Measurements from ENCODE around the gene FYN.
"Not testable (repeated sequence)": the region's sequence is repeated elsewhere in the genome, so short reads cannot be mapped to it uniquely, and the experiment has no call there.

FYN gene

DNA sequence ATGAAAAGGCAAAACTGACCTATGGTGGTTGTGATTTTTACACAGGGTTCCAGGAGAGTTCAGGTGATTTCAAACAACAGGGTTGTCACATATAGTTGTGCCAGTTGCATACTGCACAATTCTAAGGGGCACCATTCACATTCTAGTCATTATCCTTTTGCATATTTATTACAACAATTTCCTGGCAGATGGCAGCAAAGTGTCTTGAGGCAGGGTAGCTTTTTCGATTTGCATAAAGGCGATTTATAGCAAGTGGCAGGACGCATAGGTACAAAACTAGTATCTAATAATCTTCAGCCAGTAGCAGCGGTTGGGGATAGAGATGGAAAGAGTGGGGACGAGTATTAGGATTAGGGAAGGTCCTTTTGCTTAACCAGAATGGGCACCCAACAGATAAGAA, 221.1 kb downstream of the FYN start:
- no peak for DNase-seq

DNA sequence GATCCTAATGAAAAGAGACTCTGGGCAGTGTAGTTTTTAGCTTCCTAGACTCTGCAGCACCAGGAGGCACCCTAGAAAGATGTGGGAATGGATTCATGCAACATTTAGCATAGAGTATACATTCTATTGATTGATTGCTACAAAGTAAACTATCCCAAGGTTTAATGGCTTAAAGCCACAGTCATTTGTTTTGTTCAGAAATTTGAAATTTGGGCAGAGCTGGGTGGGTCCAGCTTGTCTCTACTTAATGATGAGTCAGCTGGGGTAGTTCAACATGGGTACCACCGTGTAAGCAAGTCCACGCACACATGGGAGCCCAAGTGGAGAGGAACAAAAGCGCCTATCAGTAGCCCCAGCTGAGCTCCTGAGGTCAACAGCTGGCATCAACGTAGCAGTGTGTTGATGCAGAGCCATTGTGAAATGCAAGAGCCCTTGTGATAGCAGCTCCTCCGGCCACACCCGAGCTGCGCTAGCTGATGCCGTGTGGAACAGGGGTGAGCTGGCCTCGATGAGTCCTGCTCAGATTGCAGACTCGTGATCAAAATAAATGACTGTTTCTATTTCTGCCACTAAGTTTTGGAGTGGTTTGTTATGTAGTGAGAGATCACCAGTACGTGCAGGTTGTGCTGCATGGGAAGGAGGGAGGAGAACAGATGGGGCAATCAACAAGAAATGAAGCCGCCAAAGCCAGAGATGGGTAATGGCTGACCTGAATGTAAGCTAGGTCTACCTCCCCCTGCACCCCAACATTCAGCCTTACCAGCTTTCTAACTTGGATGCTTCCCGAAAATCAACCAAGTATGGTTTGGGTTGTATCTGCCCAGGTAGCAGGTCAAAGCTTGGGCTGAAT, 221.8 kb downstream of the FYN start:
- no peak for DNase-seq

DNA sequence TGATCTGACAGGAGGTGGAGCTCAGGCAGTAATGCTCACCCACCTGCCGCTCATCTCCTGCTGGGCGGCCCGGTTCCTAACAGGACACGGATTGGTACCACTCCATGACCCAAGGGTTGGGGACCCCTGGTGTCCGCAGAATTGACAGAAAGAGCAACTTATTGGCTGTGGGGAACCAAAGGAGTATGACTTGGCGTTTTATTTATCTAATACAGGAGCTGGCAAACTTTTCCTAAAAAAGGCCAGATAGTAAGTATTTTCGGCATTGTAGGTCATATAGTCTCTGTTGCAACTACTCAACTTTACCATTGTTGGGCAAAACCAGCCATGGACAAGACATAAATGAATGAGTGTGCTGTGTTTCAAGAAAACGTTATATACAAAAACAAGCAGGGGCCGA, 223.2 kb downstream of the FYN start:
- DNase-seq, result no peak

DNA sequence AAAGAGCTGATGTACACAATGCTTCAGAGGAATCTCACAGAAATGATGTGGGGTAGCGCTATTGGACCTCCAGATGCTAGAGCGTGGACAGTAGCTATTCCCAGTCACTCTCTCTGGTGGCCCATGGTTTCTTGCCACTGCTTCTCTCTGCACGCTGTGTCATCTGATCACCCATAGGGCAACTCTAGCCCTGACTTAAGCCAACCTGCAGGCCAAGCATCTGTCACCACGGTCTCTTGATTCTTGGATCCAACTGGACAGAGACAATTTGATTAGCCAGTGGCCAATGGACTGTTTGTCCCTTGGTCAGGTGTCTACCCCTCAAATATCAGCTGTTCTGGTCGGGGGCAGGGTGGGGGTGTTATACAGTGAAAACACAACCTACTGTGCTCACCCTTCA, 225.2 kb downstream of the FYN start:
- no peak for DNase-seq

DNA sequence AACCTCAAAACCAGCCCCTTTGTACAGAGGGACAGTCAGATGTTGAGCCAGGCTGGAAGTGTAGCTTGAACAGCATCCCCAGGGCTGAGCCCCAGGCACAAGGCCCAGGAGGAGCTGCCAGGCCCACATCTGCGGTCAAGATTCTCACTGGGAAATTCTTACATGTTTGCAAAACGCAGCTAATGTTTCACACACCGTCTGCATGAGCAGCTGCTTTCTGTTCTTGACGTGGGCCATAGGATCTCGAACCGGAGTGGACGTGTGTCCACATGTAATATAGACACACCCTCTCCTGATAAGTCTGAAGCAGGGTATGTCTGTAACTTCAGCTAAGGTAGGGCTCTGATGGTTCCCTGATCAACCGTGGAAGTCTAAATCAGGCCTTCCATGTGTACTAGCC, 226.3 kb downstream of the FYN start:
- peak; percentile 46 for DNase-seq

DNA sequence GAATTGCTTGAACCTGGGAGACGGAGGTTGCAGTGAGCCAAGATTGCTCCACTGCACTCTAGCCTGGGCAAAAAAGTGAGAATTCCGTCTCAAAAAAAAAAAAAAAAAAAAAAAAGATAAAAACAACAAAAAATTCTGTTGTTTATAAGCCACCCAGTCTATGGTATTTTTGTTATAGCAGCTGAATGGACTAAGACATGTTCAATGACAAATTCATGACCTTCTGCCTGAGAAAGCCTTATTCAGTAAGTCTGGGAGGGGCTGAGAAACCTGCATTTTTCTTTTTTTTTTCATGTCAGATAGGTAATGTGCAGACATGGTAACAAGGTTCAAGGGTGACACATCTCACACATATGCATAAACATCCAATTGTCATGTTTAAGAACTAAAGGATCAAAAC, 227.2 kb downstream of the FYN start:
- DNase-seq, result no peak

DNA sequence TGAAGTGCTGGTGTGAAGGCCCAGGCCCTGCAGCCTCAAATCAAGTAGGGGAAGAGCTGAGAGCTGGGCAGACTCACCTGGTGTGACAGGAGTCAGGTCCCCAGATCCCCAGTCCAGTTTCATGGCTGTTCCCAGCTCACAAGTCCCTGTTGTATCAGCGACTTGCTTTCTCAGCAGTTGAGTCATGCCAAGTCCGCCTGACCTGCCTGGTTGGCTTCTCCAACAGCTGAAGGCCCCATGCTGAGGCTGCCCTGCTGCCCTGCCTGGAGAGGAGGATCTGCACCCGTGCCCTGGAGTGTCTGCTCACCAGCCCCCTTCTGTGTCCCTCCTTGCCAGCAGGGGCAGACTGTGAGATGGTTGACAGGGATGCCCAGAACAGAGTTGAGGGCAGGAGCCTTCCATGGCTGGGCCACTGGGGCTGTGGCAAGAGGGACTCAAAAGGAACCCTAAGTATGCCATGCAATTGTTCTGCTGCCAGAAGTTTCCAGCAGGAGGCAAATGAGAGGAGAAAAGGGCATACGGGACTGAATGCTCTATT, 228.3 kb downstream of the FYN start:
- DNase-seq, result no peak

DNA sequence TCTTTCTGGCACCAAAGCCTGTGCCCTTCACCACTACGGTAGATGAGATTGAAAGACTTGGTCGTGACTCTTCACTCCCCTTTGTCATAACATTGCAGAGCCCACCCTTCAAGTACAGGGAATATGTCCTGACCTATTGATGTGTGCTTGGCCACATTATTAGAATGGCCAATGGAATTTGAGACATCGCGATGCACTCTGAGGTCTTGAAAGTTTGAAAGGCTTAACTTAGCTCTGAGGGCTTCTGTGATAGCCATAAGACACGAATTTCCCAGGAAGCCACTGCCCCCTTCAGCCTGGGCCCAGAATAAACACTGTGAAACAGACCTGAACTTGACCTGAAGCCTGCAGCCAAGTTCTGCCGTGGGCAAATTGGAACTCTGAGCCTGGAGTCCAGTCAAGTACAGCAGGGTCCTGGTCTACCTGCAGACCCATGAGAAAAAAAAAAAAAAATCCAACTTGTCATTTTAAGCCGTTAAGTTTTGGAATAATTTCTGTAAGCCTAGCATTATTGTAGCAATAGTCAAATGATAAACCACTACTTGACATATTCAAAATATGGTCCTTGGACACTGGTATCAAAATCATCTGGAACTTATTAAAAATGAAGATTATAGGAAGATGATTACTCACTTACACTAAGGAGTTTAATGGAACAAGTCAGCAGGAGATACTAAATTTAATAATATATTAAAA, 230.6 kb downstream of the FYN start:
- peak; percentile 75 for DNase-seq

DNA sequence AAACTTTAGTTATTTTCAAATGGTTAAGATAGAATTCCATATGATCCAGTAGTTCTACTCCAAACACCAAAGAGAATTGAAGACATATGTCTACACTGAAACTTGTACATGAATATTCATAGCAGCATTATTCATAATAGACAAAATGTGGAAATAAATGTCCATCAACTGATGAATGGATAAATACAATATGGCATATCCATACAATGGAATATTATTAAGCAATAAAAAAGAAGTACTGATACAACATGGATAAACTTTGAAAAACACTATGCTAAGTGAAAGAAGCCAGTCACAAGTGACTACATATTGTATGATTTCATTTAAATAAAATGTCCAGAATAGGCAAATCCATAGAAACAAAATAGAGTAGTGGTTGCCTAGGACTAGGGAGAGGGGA, 234.0 kb downstream of the FYN start:
- DNase-seq, result no peak

DNA sequence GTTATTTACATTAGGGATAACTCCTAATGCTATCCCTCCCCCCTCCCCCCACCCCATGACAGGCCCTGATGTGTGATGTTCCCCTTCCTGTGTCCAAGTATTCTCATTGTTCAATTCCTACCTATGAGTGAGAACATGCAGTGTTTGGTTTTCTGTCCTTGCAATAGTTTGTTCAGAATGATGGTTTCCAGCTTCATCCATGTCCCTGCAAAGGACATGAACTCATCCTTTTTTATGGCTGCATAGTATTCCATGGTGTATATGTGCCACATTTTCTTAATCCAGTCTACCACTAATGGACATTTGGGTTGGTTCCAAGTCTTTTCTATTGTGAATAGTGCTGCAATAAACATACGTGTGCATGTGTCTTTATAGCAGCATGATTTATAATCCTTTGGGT, 238.3 kb downstream of the FYN start:
- DNase-seq, result not testable (repeated sequence)

DNA sequence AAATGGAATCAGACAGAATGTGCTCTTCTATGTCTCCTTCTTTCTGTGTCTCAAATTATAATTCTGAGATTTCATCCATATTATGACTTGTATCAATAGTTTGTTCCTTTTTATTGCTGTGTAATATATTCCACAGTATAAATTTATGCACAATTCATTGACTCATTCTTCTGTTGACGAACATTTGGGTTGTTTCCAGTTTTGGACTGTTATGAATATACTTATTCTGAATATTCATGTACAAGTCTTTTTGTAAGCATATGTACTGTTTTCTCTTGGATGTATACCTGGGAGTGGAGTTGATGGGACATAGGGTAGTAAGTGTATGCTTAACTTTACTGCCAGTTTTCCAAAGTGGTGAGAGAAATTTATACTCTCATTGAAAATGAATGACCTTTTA, 239.4 kb downstream of the FYN start:
- no peak for DNase-seq

DNA sequence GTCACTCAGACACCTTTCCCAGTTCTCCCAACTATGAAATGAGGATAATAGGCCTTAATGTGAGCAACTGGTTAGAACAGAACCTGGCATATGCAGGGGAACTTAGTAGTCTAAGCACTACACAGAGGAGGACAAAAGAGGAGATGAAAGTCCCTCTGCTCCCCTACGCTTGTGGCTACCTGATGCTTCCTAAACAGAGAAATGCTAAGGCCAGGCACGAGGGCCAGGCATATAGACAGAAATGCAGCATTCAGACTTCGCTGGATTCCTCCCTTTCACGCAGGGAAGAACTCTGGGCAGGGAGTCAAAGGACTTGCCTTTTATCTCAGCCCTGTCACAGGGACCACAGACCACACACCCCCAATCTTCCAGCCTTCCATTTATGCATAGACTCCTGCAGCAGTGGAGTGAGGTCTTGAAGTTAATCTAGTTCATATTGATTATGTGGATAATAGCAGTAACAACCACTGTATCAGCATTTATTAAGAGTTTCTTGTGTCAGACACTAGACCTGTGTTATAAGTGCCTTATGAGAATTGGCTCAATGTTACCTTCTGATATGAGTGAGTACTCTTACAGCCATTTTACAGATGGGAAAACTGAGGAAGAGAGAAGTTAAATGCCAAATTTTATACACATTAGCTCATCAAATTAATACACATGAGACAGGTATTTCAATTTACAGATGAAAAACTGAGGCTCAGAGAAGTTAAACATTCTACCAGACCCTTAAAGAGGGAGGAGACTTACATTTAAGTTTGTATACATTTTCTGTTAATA, 240.6 kb downstream of the FYN start:
- no peak for DNase-seq

DNA sequence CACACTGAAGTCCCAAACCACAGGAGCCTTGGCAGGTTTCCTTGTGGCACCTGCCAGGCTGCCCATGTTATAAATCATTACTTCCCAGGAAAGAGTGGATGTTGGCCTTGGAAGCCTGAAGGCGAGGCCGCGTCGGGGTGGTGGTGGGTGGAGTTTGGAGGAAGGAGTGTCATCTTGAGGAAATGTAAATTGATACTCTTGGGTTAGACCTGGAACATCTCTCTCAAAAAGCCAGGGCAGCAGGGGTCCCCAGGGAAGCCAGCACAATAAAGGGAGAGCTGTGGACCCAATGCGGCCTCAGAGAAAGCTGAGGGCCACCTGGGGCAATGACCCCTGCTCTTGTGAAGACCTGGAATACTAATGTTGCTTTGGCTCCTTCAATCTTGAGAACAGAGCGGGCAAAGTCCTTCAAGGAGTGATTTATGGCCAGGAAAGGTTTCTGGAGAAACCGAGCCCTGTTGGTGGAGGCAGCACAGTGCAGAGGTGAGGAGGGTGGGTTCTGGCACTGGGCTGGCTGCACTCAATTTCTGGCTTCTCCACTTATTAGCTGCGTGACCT, 241.3 kb downstream of the FYN start:
- no peak for DNase-seq

DNA sequence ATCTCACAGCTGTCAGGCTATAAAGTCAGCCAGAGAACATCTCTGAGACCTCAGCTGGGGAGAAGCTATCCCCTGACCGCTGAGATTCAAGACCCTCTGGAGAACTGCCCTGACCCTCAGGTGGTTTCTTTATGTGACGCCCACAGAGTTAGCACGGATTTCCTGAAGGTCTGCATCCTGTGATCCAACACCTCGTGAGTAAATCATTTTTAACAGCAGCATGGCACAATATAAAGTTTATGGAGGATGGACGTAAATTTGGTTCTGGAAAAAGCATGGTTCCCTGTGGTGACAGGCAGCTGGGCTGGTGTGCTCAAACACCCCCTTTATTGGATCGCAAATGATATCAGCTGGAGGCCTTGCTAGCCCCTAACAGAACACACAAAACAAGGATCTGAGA, 242.2 kb downstream of the FYN start:
- no peak for DNase-seq

DNA sequence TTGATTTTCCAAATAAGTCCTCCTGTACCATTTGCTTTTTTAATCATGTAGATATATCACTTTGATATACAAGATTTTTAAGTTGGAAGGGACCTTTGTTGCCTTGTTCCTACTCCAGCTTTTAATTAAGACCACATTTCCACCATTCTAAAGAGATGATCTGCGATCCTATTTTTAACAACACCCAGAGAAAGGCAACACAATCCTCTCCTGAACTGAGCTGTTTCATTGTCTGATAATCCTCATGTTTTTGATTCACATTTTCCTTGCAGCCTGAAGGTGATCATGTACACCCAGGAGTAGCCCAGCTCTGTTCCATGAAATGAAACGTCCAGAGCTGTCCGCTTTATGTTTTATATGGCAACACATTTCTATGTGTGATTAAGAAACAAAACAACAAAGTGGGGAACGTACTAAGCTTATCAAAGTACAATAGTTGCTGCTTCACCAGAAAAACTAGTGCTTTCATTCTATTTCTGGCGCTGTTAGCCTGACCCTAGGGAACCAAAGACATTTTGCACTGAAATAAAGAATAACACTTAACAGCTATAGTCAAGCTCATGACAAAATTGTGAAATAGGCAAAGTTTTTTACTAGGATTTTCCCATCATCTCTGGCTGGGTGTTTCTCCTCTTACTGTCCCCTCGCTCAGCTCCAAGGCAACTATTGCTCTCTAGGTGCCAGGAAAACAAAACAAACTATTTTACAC, 245.0 kb downstream of the FYN start:
- peak; percentile 66 for DNase-seq

DNA sequence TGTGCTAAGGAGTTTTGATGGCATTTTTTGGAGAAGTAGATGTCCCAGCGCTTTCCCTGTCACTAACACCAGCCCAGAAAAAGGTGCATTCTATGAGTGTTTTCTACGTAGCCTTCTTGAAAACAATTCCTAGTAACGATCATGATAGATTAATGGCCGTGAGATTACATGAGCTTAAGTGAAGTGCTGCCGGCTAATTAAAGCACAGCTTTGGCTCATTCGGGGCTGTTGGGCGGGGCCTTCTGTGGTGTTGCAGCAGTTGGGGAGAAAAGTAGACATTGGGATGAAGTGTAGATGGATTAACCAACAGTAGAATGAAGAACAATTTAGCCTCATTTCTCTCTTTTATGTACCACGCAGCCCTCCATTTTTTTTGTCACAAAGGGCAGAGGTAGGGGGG, 246.8 kb downstream of the FYN start:
- DNase-seq, result no peak

DNA sequence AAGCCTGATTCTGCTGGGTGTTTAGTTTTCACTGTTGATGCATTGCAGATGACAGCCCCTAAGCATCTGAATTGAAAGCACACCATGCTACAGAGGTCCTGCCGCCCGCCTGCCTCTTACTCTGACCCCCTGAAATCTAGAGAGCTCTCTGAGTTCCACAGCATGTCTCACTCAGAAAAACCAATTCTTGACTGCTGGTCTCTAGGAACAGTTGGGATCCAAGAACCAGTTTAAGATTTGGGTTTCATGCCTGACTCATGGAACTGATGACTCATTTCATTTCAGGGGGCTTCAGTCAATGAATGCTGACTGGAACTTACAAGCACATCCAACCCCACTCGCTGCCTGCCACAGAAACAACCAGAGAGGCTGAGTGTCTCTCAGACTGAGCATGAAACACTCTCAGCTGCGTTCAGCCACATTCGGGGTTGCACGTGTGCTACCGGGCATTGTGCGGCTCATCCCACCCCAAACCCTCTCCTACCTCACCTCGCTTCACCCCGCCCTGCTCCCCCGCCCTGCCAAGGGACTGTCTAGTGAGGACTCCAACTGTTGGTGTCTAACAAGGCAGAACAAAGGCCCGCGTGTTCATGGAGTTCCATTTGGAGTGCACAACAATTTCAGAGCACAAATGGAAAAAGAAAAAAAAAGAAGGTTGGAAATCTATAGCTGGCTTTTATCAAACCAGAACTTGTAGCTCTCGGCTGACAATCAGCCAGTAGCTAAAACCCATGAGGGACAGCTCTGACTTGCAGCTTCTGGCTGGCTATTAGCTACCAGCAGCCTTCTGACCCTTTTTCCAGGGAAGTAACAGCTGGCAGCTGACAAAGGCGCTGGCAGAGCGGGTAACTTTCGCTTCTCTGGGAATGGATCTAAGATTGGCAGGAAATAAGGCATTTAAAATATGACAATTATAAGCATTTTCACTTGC, 247.5 kb downstream of the FYN start:
- peak; percentile 85 for DNase-seq

DNA sequence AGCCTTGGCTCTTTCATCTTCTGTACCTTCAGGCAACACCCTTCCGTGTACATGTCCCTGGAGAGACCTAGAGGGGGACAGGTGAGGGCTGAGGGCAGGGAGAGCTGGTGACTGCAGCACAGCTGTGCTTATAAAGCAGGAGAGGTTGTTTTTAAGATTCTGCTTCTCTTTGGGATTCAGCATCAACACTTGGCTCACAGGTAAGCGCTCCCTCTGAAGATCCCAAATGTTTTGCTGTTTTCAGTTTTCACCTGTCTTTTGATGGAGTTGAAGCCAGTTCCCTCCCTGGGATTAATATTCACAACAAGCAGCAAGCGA, 248.2 kb downstream of the FYN start:
- DNase-seq, result no peak

DNA sequence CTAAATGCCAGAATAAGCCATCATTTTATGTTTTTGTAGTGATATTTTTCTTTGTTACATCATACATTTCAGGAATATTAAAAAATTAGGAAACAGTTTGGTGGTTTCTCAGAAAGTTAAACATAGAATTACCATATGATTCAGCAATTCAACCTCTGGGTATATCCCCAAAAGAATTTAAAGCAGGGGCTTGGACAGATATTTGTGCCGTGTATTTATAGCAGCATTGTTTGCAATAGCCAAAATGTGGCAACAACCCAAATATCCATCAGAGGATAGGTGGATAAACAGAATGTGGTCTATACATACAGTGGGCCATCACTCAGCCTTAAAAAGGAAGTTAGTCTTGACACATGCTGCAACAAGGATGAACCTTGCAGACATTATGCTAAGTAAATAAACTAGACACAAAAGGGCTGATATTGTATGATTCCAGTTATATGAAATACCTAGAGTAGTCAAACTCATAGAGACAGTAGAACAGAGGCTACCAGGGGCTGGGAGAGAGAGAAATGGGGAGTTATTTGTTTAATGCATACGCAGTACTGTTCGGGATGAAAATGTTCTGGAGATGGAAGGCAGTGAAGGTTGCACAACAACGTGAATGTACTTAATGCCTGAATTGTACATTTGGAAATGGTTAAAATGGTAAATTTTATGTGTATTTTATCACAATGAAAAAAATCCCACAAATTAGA, 248.7 kb downstream of the FYN start:
- peak; percentile 80 for DNase-seq

DNA sequence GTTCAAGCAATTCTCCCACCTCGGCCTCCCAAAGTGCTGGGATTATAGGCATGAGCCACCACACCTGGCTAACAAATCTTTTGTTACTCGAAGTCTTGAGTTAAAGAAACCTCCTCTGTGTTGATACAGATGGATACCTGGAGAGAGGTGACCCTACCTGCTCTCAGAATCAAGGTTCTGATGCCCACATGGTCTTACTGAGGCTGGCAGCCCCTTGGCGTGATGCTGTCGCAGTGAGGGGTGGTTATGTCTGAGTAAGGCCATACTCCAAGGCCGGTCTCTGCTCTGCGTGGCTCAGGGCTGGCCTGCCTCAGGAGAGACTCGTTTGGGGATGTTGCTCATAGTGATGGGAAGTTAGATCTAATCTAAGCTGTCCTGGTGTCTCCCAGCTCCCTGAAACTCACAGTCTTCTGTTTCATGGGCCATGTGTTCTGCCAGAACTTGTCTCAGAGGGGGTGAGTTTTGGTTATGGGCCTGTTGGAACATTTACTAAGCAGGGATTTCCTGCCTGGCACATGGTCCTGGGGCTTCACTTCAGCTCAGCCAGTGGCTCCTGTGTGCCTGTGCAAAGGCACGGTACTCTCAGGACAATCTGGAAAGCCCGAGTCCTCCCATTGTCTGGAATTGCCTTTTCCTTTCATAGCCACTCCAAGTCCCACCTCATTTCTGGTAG, 250.1 kb downstream of the FYN start:
- no peak for DNase-seq

Data from fibroblast of skin of back (primary cell).